ENCODE results near the gene MAMLD1.

Gene MAMLD1

DNA sequence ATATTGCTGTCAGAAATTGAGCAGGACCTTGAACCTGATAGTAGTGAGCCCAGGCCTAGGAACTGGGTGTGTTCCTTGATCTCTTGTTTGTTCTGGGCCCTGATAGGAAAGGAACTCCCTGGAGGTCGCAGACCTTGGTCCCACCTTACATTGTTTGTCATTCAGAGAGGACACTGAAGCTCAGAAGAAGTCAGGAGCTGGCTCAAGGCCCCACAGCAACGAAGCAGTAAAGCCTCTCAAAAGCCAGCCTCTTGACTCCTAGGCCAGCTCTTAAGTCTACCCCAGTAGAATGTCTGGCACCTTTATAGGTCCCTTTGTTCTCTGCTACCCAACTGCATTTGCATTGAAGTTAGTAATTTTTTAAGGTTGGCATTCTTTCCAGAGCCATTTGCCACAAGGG lies 46.8 kb downstream of the MAMLD1 start:
- Mint-ChIP-seq H3K36me3 (no peaks in the 10 kb centered on the region), H3K27me3 (peaks cover 3% of the 10 kb centered on the region), H3K4me1 (peaks cover 15% of the 10 kb centered on the region), H3K4me3 (no peak overlapping the region), H3K9me3 (no peaks in the 10 kb centered on the region), H3K27ac (no peak overlapping the region)

DNA sequence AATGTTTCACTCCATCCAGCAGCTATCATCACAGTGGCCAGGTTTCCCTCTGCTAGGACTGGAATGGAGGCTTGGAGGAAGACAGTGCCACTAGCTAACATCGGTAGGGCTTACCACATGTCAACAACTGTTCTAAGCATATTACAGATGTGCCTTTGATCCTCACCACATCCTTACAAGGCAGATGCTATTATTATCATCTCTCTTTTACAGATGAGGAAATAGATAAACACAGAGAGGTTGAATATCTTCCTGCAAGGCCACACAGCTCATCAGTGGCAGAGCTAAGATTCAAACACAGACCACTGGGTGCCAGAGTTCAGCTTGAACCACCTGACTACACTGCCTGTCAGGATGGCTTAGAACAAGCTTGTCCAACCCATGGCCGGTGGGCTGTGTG lies 47.4 kb downstream of the MAMLD1 start:
- H3K36me3 Mint-ChIP-seq, result no peaks in the 10 kb centered on the region
- H3K4me3 Mint-ChIP-seq, result no peak overlapping the region
- H3K4me1 Mint-ChIP-seq, result peaks cover 15% of the 10 kb centered on the region
- peaks cover 3% of the 10 kb centered on the region for H3K27me3 Mint-ChIP-seq
- no peaks in the 10 kb centered on the region for H3K9me3 Mint-ChIP-seq
- H3K27ac Mint-ChIP-seq, result no peak overlapping the region

DNA sequence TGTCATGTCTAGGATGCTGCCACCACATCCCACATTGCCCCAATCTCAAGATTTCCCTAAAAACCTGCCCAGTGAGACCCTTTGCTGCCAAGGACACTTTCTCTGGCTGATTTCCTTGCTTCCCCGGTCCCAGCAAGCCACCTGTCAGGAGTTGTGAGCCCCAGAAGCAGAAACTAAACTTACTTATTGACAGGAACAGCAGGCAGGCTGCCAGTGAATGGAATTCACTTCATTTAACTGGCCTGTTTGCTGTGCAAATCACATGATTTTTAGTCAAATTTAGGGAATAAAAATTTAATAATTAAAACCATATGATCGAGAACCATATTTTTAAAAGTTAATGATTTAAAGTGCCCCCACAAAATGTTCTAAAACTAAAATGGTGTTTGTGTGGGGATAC lies 48.5 kb downstream of the MAMLD1 start:
- no peak overlapping the region for H3K27ac Mint-ChIP-seq
- H3K4me3 Mint-ChIP-seq, result no peak overlapping the region
- H3K9me3 Mint-ChIP-seq, result no peaks in the 10 kb centered on the region
- H3K4me1 Mint-ChIP-seq, result peaks cover 15% of the 10 kb centered on the region
- peaks cover 3% of the 10 kb centered on the region for H3K27me3 Mint-ChIP-seq
- H3K36me3 Mint-ChIP-seq, result no peaks in the 10 kb centered on the region

DNA sequence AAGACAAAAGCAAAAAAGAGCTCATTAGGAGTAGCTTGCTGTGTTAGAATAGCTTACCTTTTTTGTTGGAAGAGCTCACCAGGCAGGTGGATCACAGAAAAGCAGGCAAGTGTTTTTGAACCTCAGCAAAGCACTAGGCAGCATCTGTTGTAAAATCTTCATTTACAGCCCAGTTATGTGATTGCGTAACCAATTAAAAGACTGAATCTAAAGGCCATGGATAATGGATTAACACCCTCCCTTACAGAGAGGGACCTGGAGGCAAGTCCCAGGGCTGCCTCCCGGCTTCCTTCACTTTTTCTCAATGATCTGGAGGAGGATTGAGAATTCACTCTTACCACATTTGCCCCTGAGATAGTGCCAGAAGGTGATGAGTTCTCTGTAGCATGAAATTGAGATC lies 51.1 kb downstream of the MAMLD1 start:
- H3K36me3 Mint-ChIP-seq, result no peaks in the 10 kb centered on the region
- no peaks in the 10 kb centered on the region for H3K9me3 Mint-ChIP-seq
- peaks cover 3% of the 10 kb centered on the region for H3K27me3 Mint-ChIP-seq
- H3K27ac Mint-ChIP-seq, result no peak overlapping the region
- H3K4me3 Mint-ChIP-seq, result no peak overlapping the region
- H3K4me1 Mint-ChIP-seq, result peaks cover 15% of the 10 kb centered on the region

DNA sequence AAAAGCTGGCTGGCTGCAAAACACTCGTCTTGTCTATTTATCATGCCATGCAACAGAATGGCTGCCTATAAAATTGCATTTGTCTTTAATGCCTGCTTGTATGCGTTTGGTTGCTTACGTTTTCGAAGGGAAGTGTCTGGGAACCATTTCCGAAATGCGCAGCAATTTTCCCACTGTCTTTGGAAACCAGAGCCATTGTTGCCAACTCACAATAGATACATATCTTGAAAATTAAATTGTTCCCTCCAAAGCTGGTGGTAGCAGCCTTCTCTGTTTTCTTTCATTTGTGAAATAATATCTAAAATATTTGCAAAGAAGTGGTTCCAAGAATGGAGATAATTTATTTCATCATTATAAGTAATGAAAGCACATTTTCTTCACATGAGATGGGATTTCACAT lies 53.4 kb downstream of the MAMLD1 start:
- H3K9me3 Mint-ChIP-seq, result no peaks in the 10 kb centered on the region
- peaks cover 3% of the 10 kb centered on the region for H3K27me3 Mint-ChIP-seq
- no peak overlapping the region for H3K27ac Mint-ChIP-seq
- H3K36me3 Mint-ChIP-seq, result no peaks in the 10 kb centered on the region
- H3K4me1 Mint-ChIP-seq, result no peaks in the 10 kb centered on the region
- H3K4me3 Mint-ChIP-seq, result no peak overlapping the region

DNA sequence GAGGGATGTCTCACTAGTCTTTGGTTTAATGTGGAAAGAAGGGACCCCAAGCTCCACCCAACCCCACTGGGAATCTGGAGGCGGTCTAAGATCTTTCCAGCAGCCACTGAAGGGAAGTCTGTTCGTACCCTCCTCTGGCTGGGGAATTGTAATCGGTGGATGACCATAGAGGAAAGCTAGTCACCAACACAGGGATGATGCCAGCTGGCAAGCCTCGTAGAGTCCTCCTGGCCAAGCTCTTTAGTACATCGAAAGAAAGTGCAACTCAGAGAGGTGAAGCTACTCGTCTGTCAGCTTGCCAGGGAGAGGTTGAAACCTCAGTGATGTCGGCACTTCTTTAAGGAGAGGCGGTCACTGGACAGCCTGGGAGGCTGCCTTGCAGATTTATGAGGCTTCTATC lies 58.7 kb downstream of the MAMLD1 start:
- Mint-ChIP-seq H3K27ac (no peak overlapping the region), H3K9me3 (no peaks in the 10 kb centered on the region)

DNA sequence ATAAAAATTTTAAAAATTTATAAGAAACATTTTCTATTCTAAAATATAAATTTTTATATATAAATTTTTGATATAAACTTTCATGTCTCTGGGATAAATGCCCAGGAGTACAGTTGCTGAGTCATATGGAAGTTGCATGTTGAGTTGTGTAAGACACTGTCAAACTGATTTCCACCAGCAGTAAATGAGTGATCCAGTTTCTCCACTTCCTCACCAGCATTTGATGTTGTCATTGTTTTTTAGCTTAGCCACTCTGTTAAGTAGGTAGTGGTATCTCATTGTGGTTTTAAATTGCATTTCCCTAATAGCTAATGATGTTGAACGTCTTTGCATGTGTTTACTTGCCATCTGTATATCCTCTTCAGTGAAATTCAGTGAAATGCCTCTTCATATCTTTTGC lies 66.5 kb downstream of the MAMLD1 start:
- Mint-ChIP-seq H3K27me3 (no peaks in the 10 kb centered on the region), H3K9me3 (no peaks in the 10 kb centered on the region), H3K4me3 (no peak overlapping the region), H3K4me1 (no peaks in the 10 kb centered on the region), H3K36me3 (no peaks in the 10 kb centered on the region), H3K27ac (no peak overlapping the region)

More for the DNA sequence above, 58.7 kb downstream of the MAMLD1 start:
- Mint-ChIP-seq H3K4me3 (no peak overlapping the region), H3K27me3 (no peaks in the 10 kb centered on the region), H3K36me3 (no peaks in the 10 kb centered on the region), H3K4me1 (no peaks in the 10 kb centered on the region)

DNA sequence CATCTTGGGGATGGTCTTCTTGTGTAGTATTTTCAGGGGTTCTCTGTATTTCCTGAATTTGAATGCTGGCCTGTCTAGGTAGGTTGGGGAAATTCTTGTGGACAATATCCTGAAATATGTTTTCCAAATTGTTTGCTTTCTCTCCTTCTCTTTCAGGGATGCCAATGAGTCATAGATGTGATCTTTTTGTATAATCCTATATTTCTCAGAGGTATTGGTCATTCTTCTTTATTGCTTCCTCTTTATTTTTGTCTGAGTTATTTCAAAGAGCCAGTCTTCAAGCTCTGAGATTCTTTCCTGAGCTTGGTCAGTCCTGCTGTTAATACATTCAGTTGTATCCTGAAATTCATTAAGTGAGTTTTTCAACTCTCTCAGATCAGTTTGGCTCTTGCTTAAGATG lies 73.1 kb downstream of the MAMLD1 start:
- H3K27me3 Mint-ChIP-seq, result no peaks in the 10 kb centered on the region
- no peaks in the 10 kb centered on the region for H3K9me3 Mint-ChIP-seq
- H3K4me3 Mint-ChIP-seq, result no peak overlapping the region
- H3K4me1 Mint-ChIP-seq, result no peaks in the 10 kb centered on the region
- H3K27ac Mint-ChIP-seq, result no peak overlapping the region
- H3K36me3 Mint-ChIP-seq, result no peaks in the 10 kb centered on the region

DNA sequence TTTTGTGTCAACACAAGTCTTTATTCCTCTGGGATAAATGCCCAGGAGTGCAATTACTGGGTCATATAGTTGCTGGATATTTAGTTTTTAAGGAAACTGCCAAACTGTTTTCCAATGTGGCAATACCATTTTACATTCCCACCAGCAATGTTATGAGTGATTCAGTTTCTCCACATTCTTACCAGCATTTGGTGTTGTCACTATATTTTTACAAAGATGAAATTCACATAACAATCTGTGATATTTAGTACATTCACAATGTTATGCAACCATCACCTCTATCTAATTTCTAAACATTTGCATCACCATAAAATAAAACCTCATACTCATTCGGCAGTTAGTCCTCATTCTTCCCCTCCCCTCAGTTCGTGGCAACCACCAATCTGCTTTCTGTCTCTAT lies 75.0 kb downstream of the MAMLD1 start:
- no peaks in the 10 kb centered on the region for H3K4me1 Mint-ChIP-seq
- no peak overlapping the region for H3K27ac Mint-ChIP-seq
- H3K27me3 Mint-ChIP-seq, result no peaks in the 10 kb centered on the region
- H3K4me3 Mint-ChIP-seq, result no peak overlapping the region
- peaks cover 2% of the 10 kb centered on the region for H3K36me3 Mint-ChIP-seq
- H3K9me3 Mint-ChIP-seq, result no peaks in the 10 kb centered on the region

DNA sequence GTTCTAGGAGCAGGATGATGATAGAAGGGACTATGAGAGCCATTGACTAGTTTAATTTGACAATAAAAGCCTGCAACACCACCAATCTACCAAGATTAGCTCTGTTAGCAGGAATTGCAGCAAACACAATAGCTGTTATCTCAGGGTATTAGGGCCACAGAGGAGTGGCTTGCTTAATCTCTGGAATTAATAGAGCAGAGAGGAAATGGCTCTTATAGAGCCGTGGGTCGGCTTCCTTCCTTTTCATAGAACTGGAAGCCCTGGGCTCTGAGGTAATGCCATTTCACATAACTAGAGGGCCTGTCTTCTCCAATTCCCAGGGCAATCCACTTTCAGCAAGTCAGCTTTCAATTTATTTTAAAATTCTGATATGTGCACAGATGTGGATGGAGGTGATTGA lies 83.0 kb downstream of the MAMLD1 start:
- H3K4me3 Mint-ChIP-seq, result no peak overlapping the region
- no peaks in the 10 kb centered on the region for H3K27me3 Mint-ChIP-seq
- no peak overlapping the region for H3K27ac Mint-ChIP-seq
- peaks cover 3% of the 10 kb centered on the region for H3K4me1 Mint-ChIP-seq
- no peaks in the 10 kb centered on the region for H3K9me3 Mint-ChIP-seq
- H3K36me3 Mint-ChIP-seq, result peaks cover 2% of the 10 kb centered on the region

DNA sequence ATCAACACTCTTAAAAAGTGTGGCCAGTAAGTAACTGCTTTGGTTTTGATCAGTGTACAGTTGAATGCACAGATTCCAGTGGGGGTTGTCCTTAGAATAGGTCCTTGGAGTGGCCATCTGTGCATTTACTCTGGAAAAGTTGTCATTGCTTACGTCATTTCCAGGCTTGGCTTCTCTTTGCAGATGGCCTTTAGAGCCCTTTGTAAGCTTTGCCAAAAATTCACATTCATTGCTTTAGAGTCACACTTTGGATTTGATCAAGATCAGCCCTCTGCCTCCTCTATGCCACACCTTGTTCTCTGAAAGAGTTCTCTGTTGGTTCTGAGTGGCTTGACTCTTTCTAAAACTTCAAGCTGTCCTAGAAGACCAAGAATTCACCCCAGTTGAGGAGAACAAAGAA lies 83.9 kb downstream of the MAMLD1 start:
- no peaks in the 10 kb centered on the region for H3K9me3 Mint-ChIP-seq
- no peak overlapping the region for H3K4me3 Mint-ChIP-seq
- H3K27me3 Mint-ChIP-seq, result no peaks in the 10 kb centered on the region
- H3K36me3 Mint-ChIP-seq, result peaks cover 2% of the 10 kb centered on the region
- H3K4me1 Mint-ChIP-seq, result peaks cover 3% of the 10 kb centered on the region
- H3K27ac Mint-ChIP-seq, result no peak overlapping the region

DNA sequence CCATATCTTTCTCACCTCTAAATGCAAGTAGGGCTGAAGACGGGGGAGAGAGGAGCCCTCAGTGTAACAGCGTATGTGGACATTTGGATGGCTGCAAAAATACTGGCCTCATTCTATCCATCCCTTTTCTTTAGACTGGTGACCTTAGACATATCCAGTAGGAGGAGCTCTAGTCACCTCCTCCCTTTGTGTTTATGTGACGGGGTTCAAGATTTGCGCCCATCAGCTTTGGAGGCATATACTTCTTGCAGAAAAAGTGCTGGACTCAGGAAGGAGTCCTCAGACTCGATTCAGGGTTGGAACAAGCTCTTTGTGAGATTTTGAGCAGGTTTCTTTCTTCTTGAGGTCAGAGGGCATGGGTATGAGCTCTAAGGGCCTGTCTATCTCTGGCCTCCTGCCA lies 86.2 kb downstream of the MAMLD1 start:
- H3K27ac Mint-ChIP-seq, result no peak overlapping the region
- H3K36me3 Mint-ChIP-seq, result peaks cover 3% of the 10 kb centered on the region
- no peaks in the 10 kb centered on the region for H3K9me3 Mint-ChIP-seq
- H3K4me3 Mint-ChIP-seq, result no peak overlapping the region
- H3K27me3 Mint-ChIP-seq, result no peaks in the 10 kb centered on the region
- peaks cover 3% of the 10 kb centered on the region for H3K4me1 Mint-ChIP-seq

DNA sequence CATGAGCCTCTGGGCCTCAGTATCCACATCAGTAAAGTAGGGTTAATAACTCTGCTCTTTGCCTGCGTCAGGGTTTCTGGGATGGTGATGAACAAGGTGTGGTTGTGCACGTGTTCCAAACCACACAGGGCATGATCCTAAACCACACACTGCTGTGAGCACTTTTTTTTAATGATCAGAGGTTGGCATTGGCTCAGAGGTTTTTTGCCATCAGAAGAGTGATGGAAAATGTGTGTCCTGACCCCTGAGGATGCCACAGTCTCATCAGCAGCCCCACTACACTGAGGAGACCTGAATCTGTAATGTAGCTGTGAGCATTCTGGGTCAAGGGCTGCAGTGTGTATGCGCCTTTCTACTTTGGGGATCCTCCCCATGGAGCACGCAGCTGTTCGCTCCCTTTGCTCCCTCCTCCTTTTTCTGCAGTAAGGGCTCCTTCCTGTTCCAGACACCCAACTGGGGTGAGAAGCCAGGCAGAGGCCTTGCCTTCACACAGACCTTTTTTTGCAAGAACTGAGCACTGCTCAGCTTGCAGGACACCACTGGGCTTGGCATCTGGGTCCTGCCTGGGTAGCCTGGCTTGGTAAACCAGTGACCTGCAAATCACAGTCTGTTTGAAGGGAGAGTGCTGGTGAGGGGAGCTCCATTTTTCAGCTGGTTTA lies 87.5 kb downstream of the MAMLD1 start:
- Mint-ChIP-seq H3K27ac (no peak overlapping the region), H3K27me3 (no peaks in the 10 kb centered on the region), H3K9me3 (no peaks in the 10 kb centered on the region), H3K4me3 (no peak overlapping the region), H3K4me1 (peaks cover 3% of the 10 kb centered on the region), H3K36me3 (peaks cover 3% of the 10 kb centered on the region)

DNA sequence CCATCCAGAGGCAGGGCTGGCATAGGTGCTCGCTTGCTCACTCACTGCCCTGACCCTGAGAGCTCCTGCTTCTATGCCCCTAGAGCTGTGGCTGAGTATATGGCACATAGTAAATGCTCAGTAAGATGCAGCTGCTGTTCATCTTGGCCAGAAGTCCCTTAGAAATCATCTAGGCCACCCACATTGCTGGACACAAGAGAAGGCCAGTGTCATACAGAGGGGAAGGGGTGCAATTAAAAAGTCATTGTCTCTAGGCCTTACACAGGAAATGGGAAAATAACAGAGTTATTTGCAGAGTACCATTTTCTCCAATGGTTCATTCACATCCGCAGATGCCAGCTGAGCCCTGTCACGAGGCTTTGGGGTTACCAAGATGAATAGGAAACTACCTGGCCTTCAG lies 88.8 kb downstream of the MAMLD1 start:
- peaks cover 3% of the 10 kb centered on the region for H3K4me1 Mint-ChIP-seq
- no peaks in the 10 kb centered on the region for H3K27me3 Mint-ChIP-seq
- H3K27ac Mint-ChIP-seq, result no peak overlapping the region
- no peaks in the 10 kb centered on the region for H3K9me3 Mint-ChIP-seq
- peaks cover 3% of the 10 kb centered on the region for H3K36me3 Mint-ChIP-seq
- H3K4me3 Mint-ChIP-seq, result no peak overlapping the region

DNA sequence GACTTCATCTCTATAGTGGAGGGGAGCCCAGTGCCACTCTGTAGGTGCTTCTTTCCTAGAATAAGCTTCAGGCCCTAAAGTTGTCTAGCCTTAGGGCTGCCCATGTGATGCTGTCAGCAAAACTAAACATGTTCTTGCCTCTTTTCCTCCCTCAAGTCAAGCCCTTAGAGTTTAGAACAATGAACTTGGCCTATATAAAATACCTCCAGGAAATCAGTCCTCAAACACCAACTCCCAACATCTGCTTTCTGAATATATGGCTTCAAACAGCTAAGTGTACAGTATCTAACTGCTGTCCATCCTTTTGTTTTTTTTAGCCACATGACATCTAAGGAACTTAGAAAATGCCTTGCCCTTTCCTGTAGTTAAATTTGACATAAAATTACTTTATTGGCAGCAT lies 91.0 kb downstream of the MAMLD1 start:
- no peak overlapping the region for H3K4me3 Mint-ChIP-seq
- H3K36me3 Mint-ChIP-seq, result peaks cover 3% of the 10 kb centered on the region
- no peak overlapping the region for H3K27ac Mint-ChIP-seq
- H3K9me3 Mint-ChIP-seq, result no peaks in the 10 kb centered on the region
- H3K27me3 Mint-ChIP-seq, result no peaks in the 10 kb centered on the region
- peaks cover 9% of the 10 kb centered on the region for H3K4me1 Mint-ChIP-seq

DNA sequence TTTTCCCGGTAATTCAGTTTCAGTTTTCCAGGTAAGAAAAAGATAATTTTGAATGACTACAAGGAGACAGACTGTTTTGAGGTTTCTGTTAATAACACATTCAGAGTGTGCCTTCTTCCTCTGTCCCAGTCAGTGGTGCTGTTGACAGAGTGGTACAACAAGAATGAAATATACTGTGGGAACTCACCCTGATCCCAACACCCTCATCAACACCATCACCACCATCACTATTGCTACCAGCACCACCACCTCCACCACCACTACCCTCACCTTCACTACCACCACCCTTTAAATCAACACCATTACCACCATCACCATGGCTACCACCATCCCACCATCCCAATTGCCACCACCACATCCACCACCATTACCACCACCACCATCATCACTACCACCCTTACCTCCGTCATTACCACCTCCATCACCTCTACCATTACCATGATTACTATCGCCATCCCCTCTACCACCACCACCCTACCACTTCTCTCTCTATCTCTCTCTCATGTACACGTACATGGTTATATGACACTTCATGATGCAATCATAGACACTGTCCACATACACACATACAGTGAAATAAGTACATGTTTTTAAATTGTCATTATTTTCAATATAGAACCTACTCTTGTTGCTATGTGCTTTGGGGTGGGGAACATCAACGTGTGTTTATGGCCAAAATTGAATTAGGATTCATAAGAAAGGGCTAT lies 91.5 kb downstream of the MAMLD1 start:
- no peak overlapping the region for H3K27ac Mint-ChIP-seq

DNA sequence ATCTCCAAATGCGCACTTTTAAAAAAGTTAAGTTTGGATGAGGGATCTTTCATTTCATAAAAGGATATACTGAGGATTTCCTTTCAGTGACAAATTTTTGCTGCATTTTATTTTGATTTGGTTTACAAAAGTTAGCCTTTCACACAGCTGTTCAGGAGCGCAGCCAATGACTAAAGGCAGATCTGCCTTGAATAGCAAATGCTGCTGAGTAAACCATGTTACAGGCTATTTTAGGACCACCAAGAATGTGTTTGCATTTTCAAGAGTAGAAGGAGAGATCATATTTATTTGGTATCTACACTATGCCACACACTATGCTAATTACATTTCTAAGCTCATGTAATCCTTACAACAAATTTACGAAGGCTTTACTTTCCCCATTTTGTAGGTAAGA lies 92.1 kb downstream of the MAMLD1 start:
- H3K27ac Mint-ChIP-seq, result no peak overlapping the region

More for the DNA sequence above, 91.5 kb downstream of the MAMLD1 start:
- H3K36me3 Mint-ChIP-seq, result peaks cover 3% of the 10 kb centered on the region
- no peak overlapping the region for H3K4me3 Mint-ChIP-seq
- H3K4me1 Mint-ChIP-seq, result peaks cover 14% of the 10 kb centered on the region
- H3K27me3 Mint-ChIP-seq, result no peaks in the 10 kb centered on the region
- no peaks in the 10 kb centered on the region for H3K9me3 Mint-ChIP-seq

More for the DNA sequence above, 92.1 kb downstream of the MAMLD1 start:
- Mint-ChIP-seq H3K4me1 (peaks cover 14% of the 10 kb centered on the region), H3K4me3 (no peak overlapping the region), H3K36me3 (peaks cover 3% of the 10 kb centered on the region), H3K9me3 (no peaks in the 10 kb centered on the region), H3K27me3 (no peaks in the 10 kb centered on the region)
